K562 (cell line): ENCODE results near the gene FAM53B. TPM values are rescaled to one million over a fixed set of nuclear protein-coding genes. Genes with fewer than 3 reads are reported as not detected.

Source experiments
- ARID4B ChIP-seq: sonication (generic); formaldehyde crosslinking; IDR thresholded peaks from 2 replicates; pipeline ENCODE4 v1.8.0; 2022; ENCODE audit warnings: mild to moderate bottlenecking, missing genetic modification reagents
- MAZ ChIP-seq, 2 experiments: fragments of 450-650 bp in 1 of 2; sonication (generic) in 1 of 2; formaldehyde crosslinking; IDR thresholded peaks in 1 of 2; conservative IDR thresholded peaks in 1 of 2; 2 replicates each; pipeline versions ENCODE4 v1.4.0 to v1.5.0; 2020; ENCODE audit warnings: mild to moderate bottlenecking in 1 of 2, missing genetic modification reagents in 1 of 2
- NKRF ChIP-seq: fragments of 450-650 bp; IDR thresholded peaks from 2 replicates; pipeline ENCODE4 v1.6.1; 2016; ENCODE audit warnings: borderline replicate concordance
- PHF8 ChIP-seq: fragments of 200-600 bp; sonication (generic); IDR thresholded peaks from 2 replicates; pipeline ENCODE4 v1.6.1; 2012; ENCODE audit warnings: mixed run types, mild to moderate bottlenecking, inconsistent platforms, low read length, moderate library complexity, borderline replicate concordance
- PRDM10 ChIP-seq: fragments of 450-650 bp; IDR thresholded peaks from 2 replicates; pipeline ENCODE4 v1.6.1; 2018; ENCODE audit not compliant: partially characterized antibody
- SMARCE1 ChIP-seq: fragments of 450-650 bp; IDR thresholded peaks from 2 replicates; pipeline ENCODE4 v1.7.1; 2016; ENCODE audit warnings: mild to moderate bottlenecking
- TAF1 ChIP-seq: IDR thresholded peaks from 2 replicates; pipeline ENCODE4 v1.6.1; 2011; ENCODE audit warnings: mild to moderate bottlenecking, low read length, moderate library complexity; ENCODE audit not compliant: insufficient read depth, control insufficient read depth, severe bottlenecking; ENCODE audit errors: extremely low read depth
- UBTF ChIP-seq, 2 experiments: IDR thresholded peaks; 2 replicates each; pipeline ENCODE4 v1.6.1; 2012; ENCODE audit warnings: improper control_type of control experiment in 2 of 2, low read depth in 2 of 2, low read length in 2 of 2, borderline replicate concordance in 1 of 2
- ZBTB1 ChIP-seq: sonication (generic); formaldehyde crosslinking; IDR thresholded peaks from 2 replicates; pipeline ENCODE4 v1.8.1; 2023; ENCODE audit warnings: missing genetic modification reagents, low read depth, mild to moderate bottlenecking, borderline replicate concordance
- ZBTB7A ChIP-seq: IDR thresholded peaks from 2 replicates; pipeline ENCODE4 v1.6.1; 2011; ENCODE audit warnings: low read depth, mild to moderate bottlenecking, low read length, moderate library complexity, borderline replicate concordance; ENCODE audit not compliant: control insufficient read depth
- ZNF586 ChIP-seq: fragments of 450-650 bp; formaldehyde crosslinking; conservative IDR thresholded peaks from 2 replicates; pipeline ENCODE4 v1.4.0; 2020; ENCODE audit warnings: mild to moderate bottlenecking, moderate library complexity
- polyA plus RNA-seq, 8 experiments: library from polyadenylated mRNA; depleted of rRNA in 4 of 8; stranded (reverse) in 5 of 8; unstranded in 3 of 8; fragments of >200 nt; fragmentation: Nextera tagmentation in 2 of 8; fragmentation: Illumina TruSeq in 1 of 8; extraction: Ambion mirVana in 2 of 8; extraction: Trizol in 1 of 8; gene quantifications; 2 replicates each; pipeline versions ENCODE4 v1.2.1 to v1.2.3, GENCODE V29; 2011 to 2014; ENCODE audit warnings: inconsistent platforms in 1 of 8, missing spikeins in 1 of 8
- total RNA-seq, 7 experiments: library from RNA; depleted of rRNA in 6 of 7; stranded (reverse); fragments of >200 nt in 6 of 7; fragmentation: Illumina TruSeq in 2 of 7; extraction: Trizol in 2 of 7; gene quantifications; 2 replicates each; pipeline versions ENCODE4 v1.2.1 to v1.2.3, GENCODE V29; 2011 to 2021; ENCODE audit warnings: low replicate concordance in 1 of 7

FAM53B gene
- total and polyA plus RNA-seq, 9 of the 15 experiments (the other 6 are each of a cell fraction or from before 2014, with no cell fraction given), result 0.03 to 16.5 (median 5.0) TPM

DNA sequence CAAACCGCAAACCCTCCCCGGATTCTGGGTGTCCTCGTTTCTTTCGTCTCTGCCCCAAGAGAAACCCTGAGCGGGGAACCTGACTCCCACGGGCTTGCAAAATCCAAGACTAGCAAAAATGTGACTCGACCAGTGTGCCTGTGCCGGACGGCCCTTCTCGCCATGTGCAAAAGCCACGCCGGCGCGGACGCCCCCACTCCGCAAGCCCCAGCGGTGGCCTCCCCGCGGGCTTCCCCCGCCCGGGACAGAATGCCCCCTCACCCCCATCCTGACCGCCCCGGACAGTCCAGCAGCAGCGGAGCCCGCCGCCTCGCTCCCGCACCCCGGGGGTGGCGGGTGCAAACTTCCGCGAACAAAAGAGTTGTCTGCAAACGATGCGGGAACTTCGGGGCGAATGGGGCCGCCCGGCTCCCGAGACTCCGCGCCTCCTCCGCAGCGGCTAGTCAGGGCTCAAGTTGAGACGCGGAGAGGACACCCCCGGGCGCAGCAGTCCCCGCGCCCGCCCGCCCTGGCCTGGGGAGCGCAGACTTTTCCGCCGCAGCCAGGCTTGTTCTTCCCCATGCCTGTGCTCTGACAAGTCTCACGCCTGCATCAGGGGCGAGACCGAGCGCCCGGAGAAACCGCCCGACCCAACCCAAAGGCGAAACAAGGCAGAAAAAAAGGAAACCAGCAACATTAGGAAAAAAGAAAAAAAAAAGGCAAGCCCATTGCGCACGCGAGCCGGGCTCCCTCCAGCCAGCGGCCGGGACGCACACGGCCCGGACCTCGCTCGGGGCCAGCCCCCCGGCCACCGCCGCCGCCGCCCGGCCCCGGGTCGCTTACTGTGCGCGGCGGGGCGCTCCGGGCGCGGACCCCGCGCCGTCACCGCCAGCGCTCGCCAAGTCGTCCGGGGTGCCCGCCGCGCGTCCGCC, 732 bp downstream of the FAM53B start (continued):
- TF ChIP-seq PHF8 (0 out of 2 replicates have a peak, but pooled peaks have one; percentile 9), UBTF (IDR thresholded peaks at IDR 0.05; ENCODE audit: borderline replicate concordance in 1 of 2, low read depth in 2 of 2, low read length in 2 of 2) (0 out of 4 replicates have a peak, but pooled peaks of 1 of the 2 experiments have one; percentile 3), PRDM10 (peak; percentile 15), ZBTB7A (0 out of 2 replicates have a peak, but pooled peaks have one; percentile 11), NKRF (0 out of 2 replicates have a peak, but pooled peaks have one; percentile 37), TAF1 (peak; percentile 4), ZNF586 (CRISPR knock-in tag) (no peak), ARID4B (CRISPR knock-in tag) (0 out of 2 replicates have a peak, but pooled peaks have one; percentile 39), MAZ (CRISPR knock-in tag; conservative IDR thresholded peaks at IDR 0.05 in 1 of 2, IDR thresholded peaks at IDR 0.05 in 1 of 2) (no peak), ZBTB1 (no peak), SMARCE1 (no peak)
